ENCODE data around the gene TBPL1.
A peak's percentile ranks its signal among the peaks of the same experiment; 100 is the strongest.

Gene TBPL1

GRCh38 chr6:133992992-133993680 is 40.1 kb downstream of the TBPL1 start:
- POLR2A ChIA-PET (ENCODE audit: low non-redundant PET): no interaction called here
- CTCF ChIA-PET: no interaction called here
- no peak for TF ChIP-seq CTCF (conservative IDR thresholded peaks at IDR 0.05; ENCODE audit: low read depth)
- DNase-seq (ENCODE audit: low spot score): no peak
- H3K27ac ChIP-seq: no peak overlapping the region

- ChIA-PET POLR2A (ENCODE audit: low non-redundant PET) (no interaction called here), CTCF (no interaction called here)
- no peak overlapping the region for H3K27ac ChIP-seq
- DNase-seq (ENCODE audit: low spot score): no peak
- TF ChIP-seq CTCF (conservative IDR thresholded peaks at IDR 0.05; ENCODE audit: low read depth): no peak
Observed at GRCh38 chr6:133995296-133995695, 42.3 kb downstream of the TBPL1 start.

GRCh38 chr6:133995758-133996157 is 42.7 kb downstream of the TBPL1 start:
- no peak for DNase-seq (ENCODE audit: low spot score)
- TF ChIP-seq CTCF (conservative IDR thresholded peaks at IDR 0.05; ENCODE audit: low read depth): no peak
- ChIA-PET CTCF (no interaction called here), POLR2A (ENCODE audit: low non-redundant PET) (no interaction called here)
- H3K27ac ChIP-seq: no peak overlapping the region

- CTCF ChIA-PET: interaction anchor here (0.7 kb wide), 1 partner anchor 109 kb away, joined by 3 read pairs; no protein-coding TSS in a partner anchor
- TF ChIP-seq CTCF (conservative IDR thresholded peaks at IDR 0.05; ENCODE audit: low read depth): no peak
- no peak for DNase-seq (ENCODE audit: low spot score)
- no peak overlapping the region for H3K27ac ChIP-seq
- POLR2A ChIA-PET (ENCODE audit: low non-redundant PET): no interaction called here
Observed at GRCh38 chr6:133997267-133997666, 44.2 kb downstream of the TBPL1 start.

- no peak for TF ChIP-seq CTCF (conservative IDR thresholded peaks at IDR 0.05; ENCODE audit: low read depth)
- H3K27ac ChIP-seq: no peak overlapping the region
- DNase-seq (ENCODE audit: low spot score): no peak
- ChIA-PET CTCF (no interaction called here), POLR2A (ENCODE audit: low non-redundant PET) (no interaction called here)
Observed at GRCh38 chr6:133999305-133999704, 46.3 kb downstream of the TBPL1 start.

GRCh38 chr6:134000443-134000842 is 47.4 kb downstream of the TBPL1 start:
- ChIA-PET CTCF (no interaction called here), POLR2A (ENCODE audit: low non-redundant PET) (no interaction called here)
- peak; percentile 64 for DNase-seq (ENCODE audit: low spot score)
- no peak overlapping the region for H3K27ac ChIP-seq
- TF ChIP-seq CTCF (conservative IDR thresholded peaks at IDR 0.05; ENCODE audit: low read depth): no peak

Measured in RWPE1 (cell line).